ENCODE results near the gene SARNP.

DNA sequence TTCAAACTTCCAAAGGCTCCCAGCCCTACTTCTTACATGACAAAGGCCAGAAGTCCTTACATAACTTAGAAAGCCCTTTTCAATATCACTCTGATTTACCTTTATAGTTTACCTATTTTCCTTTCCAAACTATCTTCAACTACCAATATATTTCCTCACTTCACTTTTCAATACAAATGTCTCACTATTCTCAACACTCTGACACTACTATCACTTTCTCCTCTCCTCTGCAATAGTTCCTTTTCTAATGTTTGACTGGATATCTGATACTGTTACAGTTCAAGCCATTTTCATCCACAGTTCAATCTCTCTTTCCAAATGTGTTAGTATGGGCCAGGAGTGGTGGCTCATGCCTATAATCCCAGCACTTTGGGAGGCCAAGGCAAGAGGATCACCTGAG lies 3.3 kb downstream of the SARNP start:
- no peak for TF ChIP-seq POLR2A (IDR thresholded peaks at IDR 0.05; ENCODE audit: low read length)
- no peak for TF ChIP-seq GATA1 (IDR thresholded peaks at IDR 0.05; ENCODE audit: low read depth, low read length)
